Fibroblast of the aortic adventitia (primary cell): ENCODE measurements around the gene BEND3. TPM values are rescaled to one million over a fixed set of nuclear protein-coding genes. Genes with fewer than 3 reads are reported as not detected.
"Not testable (repeated sequence)": the region's sequence is repeated elsewhere in the genome, so short reads cannot be mapped to it uniquely, and the experiment has no call there.

Source experiments
- DNase-seq: peaks from one replicate; pipeline ENCODE4 v3.0.0-alpha.2; 2010; ENCODE audit warnings: low read depth
- H3K4me3 ChIP-seq: 2 replicates; pipeline ENCODE4 v1.5.1; 2011; ENCODE audit warnings: low read depth, mild to moderate bottlenecking, control low read depth, low read length, moderate library complexity
- CTCF ChIP-seq: IDR thresholded peaks from 2 replicates; pipeline ENCODE4 v1.5.1; 2011; ENCODE audit warnings: mild to moderate bottlenecking, low read length, control low read depth, inconsistent platforms; ENCODE audit not compliant: insufficient read depth
- total RNA-seq: library from RNA; depleted of rRNA; stranded (reverse); fragments of >200 nt; gene quantifications from 2 replicates; pipeline ENCODE4 v1.2.3, GENCODE V29; 2012; ENCODE audit warnings: low replicate concordance

Gene BEND3
- total RNA-seq, 1 donor = 1.9 TPM

DNA sequence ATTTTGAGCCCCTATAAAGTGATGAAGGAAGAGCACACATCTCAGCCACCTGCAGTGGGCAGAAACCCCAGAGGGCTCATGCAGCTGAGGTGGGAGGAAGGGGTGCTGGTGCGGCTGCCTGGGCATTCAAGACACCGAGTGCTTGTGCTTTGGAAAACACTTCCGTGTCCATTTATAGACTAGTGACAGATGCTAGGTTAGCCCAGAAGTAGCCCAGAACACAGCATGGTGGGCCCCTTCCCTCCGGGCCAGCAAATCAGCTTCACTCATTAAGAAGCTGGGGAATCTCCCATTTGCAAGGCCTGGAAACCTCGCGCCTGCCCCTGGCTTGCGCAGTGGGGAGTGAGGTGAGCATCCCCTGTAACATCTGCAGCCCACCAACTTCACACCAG is 12.9 kb downstream of the BEND3 start:
- TF ChIP-seq CTCF = no peak
- no peak overlapping the region for H3K4me3 ChIP-seq
- no peak for DNase-seq

- no peak for DNase-seq
- H3K4me3 ChIP-seq = no peak overlapping the region
- TF ChIP-seq CTCF = no peak
These were observed 13.5 kb downstream of the BEND3 start for GRCh38 chr6:107101686-107102413.

DNA sequence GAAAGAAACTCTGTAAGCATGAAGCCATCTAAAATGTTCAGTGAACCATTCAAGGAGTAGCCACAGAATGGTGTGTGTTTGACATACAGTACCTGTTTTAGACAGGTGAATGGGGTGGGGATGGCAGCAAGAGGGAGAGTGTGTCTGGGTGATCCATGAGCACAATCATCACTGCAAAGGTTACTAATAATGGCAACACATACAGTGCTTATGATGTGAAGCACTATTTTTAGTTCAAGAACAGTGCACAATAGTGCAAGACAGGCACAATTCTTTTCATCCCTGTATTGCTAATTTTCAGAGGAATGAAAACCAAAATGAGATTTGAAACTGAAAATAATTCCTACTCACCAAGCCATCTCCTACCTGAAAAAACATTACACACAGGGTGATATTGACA is 14.1 kb downstream of the BEND3 start:
- no peak for TF ChIP-seq CTCF
- H3K4me3 ChIP-seq = no peak overlapping the region
- no peak for DNase-seq

DNA sequence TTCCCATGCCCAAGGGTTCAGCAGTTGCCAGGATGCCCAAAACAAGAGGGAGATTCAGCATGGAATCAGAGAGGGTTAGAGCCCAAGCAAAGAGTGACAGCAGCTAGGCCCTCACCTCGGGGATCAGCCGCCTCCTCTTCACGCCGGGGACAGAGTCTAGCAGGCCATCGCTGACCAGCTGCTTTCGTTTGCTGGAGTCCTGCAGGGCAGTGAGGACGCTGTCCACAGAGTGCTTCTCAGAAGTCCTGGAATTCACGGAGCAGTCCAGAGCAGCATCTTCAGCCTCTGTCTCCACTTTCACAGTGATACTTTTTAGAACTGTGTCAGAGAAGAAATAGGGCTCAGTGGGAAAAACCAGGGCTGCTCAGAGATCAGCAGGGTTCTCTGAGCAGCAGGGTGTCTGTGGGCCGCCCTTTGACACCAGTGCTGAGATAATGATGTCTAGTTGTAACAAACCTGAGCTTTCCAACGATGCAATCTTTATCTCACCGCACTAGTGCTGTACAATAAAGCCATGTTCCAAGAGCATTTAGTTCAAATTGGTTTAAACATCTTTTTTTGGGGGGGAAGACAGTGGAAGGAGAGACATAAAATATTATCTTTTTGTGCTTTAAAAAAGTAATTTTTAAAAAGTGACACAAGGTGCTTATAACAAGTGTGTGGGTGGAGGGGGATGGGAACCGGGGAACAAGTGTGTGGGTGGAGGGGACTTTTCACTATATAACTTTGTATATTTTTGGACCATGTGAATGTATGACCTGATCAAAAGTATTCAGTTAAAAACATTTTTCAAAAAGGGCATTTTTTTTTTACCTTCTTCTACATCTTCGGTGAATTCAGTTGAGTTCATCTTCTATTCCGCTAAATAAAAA is 16.6 kb downstream of the BEND3 start:
- no peak for DNase-seq
- no peak for TF ChIP-seq CTCF
- no peak overlapping the region for H3K4me3 ChIP-seq

DNA sequence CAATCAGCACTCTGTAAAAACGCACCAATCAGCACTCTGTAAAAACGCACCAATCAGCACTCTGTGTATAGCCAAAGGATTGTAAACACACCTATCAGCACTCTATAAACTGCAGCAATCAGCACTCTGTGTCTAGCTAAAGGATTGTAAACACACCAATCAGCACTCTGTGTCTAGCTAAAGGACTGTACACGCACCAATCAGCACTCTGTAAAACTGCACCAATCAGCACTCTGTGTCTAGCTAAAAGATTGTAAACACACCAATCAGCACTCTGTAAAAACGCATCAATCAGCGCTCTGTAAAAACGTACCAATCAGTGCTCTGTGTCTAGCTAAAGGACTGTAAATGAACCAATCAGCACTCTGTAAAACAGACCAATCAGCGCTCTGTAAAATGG is 30.9 kb downstream of the BEND3 start:
- DNase-seq, H3K4me3 ChIP-seq: not testable (repeated sequence)

GRCh38 chr6:107083921-107084320 is 31.4 kb downstream of the BEND3 start:
- DNase-seq = no peak
- H3K4me3 ChIP-seq = no peak overlapping the region
- no peak for TF ChIP-seq CTCF

GRCh38 chr6:107083047-107083768 is 32.1 kb downstream of the BEND3 start:
- no peak for TF ChIP-seq CTCF
- no peak overlapping the region for H3K4me3 ChIP-seq
- no peak for DNase-seq
